HG02678 (cell line): Measurements from ENCODE around the gene AKAP8L.

Experiments
- ATAC-seq: cut with Tn5 transposase; IDR thresholded peaks from one replicate; pipeline ENCODE4 v1.9.1; 2021; ENCODE audit warnings: mild to moderate bottlenecking, moderate library complexity; ENCODE audit not compliant: unreplicated experiment

Gene AKAP8L

GRCh38 chr19:15418579-15419412, at the start of gene AKAP8L:
Gene AKAP8L, minus strand, starts transcription at chr19:15418988. Its CDS starts 65 bp downstream, at chr19:15418923.
- peak; percentile 97 for ATAC-seq

- no peak for ATAC-seq
Observed at GRCh38 chr19:15467734-15468214, 49.0 kb upstream of the AKAP8L start.

DNA sequence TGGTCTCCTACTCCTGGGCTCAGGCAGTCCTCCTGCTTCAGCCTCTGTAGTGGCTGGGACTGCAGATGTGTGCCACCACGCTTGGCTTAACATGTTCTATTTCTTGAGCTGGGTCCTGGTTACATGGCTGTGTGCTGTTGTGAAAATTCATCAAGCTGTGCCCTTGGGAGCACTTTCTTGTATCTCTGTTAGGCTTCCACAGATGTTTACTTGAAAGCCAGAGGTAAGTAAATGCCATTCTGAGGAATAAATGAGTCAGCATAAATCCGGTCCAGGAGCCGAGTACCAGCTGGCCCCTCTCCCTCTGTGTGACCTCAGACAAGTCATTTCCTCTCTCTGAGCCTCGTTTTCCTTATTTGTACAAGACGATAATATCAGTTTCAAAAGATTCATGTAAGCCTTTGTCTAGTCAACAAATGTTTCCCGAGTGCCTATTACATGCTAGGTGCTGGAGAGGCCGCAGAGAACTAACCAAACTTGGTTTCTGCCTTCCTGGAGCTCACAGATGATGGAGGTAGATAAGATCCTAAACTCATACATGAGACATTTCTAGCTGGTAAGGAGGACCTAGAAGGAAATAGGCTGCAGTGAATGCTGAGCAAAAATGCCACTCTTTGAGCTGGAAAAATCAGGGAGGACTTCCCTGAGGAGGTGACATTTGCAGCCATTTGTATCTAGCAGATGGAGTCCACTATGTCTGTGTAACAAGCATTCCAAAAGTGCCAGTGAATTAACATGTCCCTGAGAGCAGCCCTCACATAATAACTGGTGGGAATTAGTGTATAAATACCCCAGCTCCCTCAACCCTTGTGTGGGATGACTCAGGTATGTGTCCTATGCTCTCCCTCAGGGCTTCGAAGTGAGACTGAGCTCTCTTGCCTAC, 48.3 kb upstream of the AKAP8L start:
- peak; percentile 61 for ATAC-seq

GRCh38 chr19:15464394-15465385, 45.9 kb upstream of the AKAP8L start, which contains the start of gene RASAL3:
Gene RASAL3, minus strand, starts transcription at chr19:15464544. Its CDS starts 186 bp downstream, at chr19:15464358.
- ATAC-seq: peak; percentile 45

- peak; percentile 50 for ATAC-seq
Observed at GRCh38 chr19:15463861-15464371, 45.1 kb upstream of the AKAP8L start.

GRCh38 chr19:15461694-15462093, 42.9 kb upstream of the AKAP8L start:
- no peak for ATAC-seq

GRCh38 chr19:15457701-15458484, 39.1 kb upstream of the AKAP8L start:
- ATAC-seq: no peak

DNA sequence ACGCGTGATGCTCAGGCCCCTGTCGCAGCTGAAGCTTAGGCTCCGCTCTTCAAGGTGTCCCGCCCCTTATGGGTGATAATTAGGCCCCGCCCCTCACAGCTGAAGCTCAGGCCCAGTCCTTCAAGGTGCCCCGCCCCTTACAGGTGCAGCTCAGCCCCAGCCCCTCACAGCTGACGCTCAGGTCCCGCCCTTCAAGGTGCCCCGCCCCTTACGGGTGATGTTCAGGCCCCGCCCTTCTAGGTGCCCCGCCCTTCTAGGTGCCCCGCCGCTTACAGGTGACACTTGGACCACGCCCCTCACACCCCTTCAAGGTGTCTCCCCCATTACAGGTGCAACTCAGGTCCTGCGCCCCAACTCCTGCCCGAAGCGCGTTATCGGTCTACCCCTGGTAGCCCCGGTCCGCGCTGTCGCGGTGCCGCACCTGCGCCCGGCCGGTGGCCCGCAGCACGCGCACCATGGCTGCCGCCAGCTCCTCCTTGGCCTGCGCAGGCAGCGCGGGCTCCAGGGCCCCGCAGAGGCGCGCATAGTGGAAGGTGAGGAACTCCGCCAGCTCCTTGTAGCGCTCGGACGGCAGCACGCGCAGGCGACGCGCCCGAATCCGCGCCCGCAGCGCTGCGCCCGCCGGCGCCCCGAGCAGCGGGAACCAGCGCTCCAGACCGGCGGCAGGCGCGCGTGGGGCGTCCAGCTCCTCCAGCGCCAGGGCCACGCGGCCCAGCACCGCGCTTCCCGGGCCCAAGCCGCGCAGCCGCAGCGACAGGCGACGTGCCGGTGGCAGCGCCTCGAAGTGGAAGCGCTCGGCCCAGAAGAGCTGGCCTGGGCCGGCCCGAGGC, 38.3 kb upstream of the AKAP8L start:
- no peak for ATAC-seq

GRCh38 chr19:15456441-15456840, 37.7 kb upstream of the AKAP8L start:
- ATAC-seq: no peak

DNA sequence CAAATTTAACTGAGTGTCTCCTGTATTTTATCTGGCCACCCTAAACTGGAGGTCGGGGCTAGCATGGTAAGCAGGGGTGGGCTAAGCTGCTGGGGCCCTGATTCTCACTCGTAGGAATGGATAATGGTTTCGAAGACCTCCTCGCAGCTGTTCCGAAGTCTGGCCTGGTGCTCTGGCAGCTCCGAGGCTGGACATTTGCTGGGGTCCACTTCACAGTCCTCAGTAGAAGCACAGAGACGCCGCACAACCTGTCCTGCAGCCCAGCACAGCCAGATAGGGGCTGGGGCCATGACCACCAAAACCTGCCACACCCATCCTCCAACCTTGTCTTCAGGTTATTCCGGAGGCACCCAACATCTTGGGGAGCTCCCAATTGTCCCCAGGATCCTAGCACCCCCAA, 37.2 kb upstream of the AKAP8L start:
- ATAC-seq: no peak

GRCh38 chr19:15453906-15454860, 35.4 kb upstream of the AKAP8L start:
- no peak for ATAC-seq

GRCh38 chr19:15453091-15453578, 34.3 kb upstream of the AKAP8L start:
- no peak for ATAC-seq

DNA sequence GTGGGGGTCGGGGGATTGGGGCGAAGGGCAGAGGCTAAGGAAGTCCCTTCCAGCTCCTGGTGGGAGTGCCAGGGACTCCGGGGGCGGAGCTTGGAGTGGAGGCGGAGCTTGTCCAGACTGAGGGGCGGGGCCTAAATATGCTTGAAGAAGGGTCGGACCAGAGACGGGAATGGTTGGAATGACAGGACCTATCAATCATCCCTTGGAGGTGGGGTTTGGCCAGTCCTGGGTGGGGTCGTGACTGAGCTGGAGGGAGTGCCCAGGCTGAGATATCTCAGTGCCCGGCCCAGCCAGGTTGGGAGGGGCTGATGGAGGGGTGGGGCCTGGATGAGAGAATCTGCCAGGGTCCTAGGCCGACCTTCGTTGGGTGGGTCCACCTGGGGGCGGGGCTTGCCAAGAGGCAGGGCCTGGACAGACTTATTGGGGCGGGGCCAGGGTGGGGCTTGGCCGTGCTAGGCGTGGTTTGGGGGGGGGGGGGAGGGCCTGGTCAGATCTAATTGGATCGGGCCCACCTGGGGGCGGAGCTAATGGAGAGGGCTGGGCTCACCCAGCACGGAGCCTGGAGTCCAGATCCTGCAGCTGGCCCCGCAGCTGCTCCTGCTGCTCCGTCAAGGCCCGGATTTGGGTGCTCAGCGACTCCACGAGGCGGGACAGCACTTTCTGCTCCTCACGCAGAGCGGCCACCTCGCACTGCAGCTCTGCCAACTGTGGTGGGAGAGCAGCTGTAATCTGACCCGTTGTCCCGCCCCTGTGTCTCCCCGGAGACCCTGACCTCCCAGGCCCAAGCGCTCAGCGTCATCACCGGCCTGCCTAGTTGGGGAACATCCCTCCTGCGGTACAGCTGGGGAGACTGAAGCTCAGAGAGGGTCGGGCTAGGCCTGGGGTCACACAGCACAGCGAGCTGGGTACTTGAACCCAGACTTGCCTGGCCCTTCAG, 33.6 kb upstream of the AKAP8L start:
- ATAC-seq: no peak

DNA sequence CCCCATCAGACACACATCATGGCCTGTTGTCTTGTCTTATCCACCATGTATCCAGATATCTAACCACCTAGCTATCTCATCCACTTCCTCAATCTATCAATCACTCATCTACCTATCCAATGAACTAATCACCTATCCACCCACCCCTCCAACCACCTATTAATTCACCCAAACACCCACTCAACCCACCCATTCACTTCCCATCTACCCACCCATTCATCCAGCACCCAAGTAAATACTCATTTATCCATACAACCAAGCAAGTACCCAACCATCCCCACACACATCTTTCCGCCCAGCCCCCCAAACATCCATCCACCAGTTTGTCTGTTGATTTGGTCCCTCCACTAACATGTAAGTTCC, 31.7 kb upstream of the AKAP8L start:
- no peak for ATAC-seq

DNA sequence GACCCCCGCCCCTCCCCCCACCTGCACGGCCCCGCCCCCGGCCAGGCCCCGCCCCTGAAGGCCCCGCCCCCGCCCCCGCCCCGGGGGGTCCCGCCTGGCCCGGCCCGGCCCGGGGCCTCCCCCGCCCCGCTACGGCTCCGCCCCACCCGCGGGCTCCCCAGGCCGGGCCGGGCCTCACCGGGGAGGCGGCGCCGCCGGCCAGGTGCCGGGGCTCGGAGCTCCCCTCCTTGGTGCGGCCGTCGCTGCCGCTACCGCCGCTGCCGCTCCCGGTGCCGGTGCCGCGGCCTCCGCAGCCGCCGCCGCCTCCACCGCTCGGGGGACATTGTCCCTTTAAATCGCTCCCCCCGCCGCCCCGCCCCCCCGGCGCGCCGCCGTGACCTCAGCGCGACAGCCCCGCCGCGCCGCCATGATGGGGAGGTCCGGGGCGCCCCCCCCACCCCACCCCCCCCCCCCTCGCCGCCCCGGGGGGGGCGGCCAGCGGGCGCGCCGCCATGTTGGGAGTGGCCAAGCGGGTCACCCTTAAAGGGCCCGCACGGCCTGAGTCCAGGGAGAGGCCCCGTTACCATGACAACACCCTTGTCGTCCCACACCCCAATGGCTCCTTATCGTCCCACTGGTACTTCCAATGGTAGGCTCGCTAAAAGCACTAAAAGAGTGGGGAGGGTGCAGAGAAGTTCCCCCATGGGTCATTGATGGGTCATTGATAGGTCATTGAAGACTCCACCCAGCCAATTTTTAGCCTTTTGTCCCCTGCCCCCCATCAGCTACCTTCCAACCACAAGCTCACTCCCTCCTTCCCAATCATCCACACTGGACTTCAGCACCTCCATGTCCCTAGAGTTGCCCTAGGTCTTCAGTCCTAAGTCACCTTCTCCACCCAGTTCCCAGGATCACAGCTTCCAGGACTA, 31.1 kb upstream of the AKAP8L start, which contains the start of gene WIZ:
Gene WIZ, minus strand, starts transcription at position 337 of the 908 bp plus-strand sequence. CDS start 1,649 bp downstream, outside the sequence.
- ATAC-seq: peak; percentile 51
